B cell (primary cell): ENCODE measurements around the gene FOXK1. TPM values are rescaled to one million over a fixed set of nuclear protein-coding genes. Genes with fewer than 3 reads are reported as not detected.

Experiments
- ATAC-seq: fragments of 200-7000 bp; cut with Tn5 transposase; one replicate; pipeline ENCODE4 v1.10.0; 2021; ENCODE audit warnings: low read depth, mild to moderate bottlenecking, moderate number of reproducible peaks, moderate library complexity
- CTCF ChIA-PET: fragments of 350-600 bp; sonication (Branson Sonifier 250); formaldehyde crosslinking; loops from one replicate; lab custom pipeline; 2021; ENCODE audit warnings: antibody characterized with exemption, inconsistent platforms; lab: Charles Lee
- POLR2A ChIA-PET: fragments of 350-600 bp; sonication (Branson Sonifier 250); formaldehyde crosslinking; loops from one replicate; lab custom pipeline; 2021; ENCODE audit warnings: antibody characterized with exemption; lab: Charles Lee
- DNase-seq: peaks from one replicate; pipeline ENCODE4 v3.0.0; 2013
- H2AFZ ChIP-seq: 2 replicates; pipeline ENCODE4 v1.6.1; 2012; ENCODE audit warnings: mild to moderate bottlenecking, low read depth, low read length; ENCODE audit not compliant: insufficient read depth, poor library complexity, severe bottlenecking
- H3K27ac ChIP-seq, 2 donors: 1 replicate in 1 of 2; 2 replicates in 1 of 2; pipeline ENCODE4 v1.5.1; 2012 to 2013; ENCODE audit warnings: low read length in 2 of 2, mild to moderate bottlenecking in 2 of 2, moderate library complexity in 1 of 2
- H3K27me3 ChIP-seq, 4 experiments: fragments of 200-600 bp in 1 of 4; sonication (generic) in 1 of 4; replicated peaks in 1 of 4; 1 replicate in 2 of 4; 2 replicates in 2 of 4; pipeline versions ENCODE4 v1.6.1 to v1.7.0; 2013 to 2016; ENCODE audit warnings: low read length in 3 of 4, mild to moderate bottlenecking in 2 of 4, mixed read lengths in 1 of 4, moderate library complexity in 1 of 4; ENCODE audit not compliant: insufficient read depth in 4 of 4, control insufficient read depth in 3 of 4; ENCODE audit errors: control extremely low read depth in 1 of 4
- H3K36me3 ChIP-seq, 2 experiments: replicated peaks in 1 of 2; 1 replicate in 1 of 2; 2 replicates in 1 of 2; pipeline versions ENCODE4 v1.6.1 to v1.7.1; 2013; ENCODE audit warnings: low read length in 1 of 2; ENCODE audit not compliant: insufficient read depth in 2 of 2, control insufficient read depth in 1 of 2; ENCODE audit errors: control extremely low read depth in 1 of 2, extremely low read depth in 1 of 2
- H3K4me1 ChIP-seq, 2 donors: fragments of 200-600 bp in 1 of 2; sonication (generic) in 1 of 2; 1 replicate in 1 of 2; 2 replicates in 1 of 2; pipeline versions ENCODE4 v1.5.1 to v1.6.1; 2013 to 2017; ENCODE audit warnings: low read length in 2 of 2; ENCODE audit not compliant: control insufficient read depth in 2 of 2, insufficient read depth in 2 of 2
- H3K4me2 ChIP-seq: replicated peaks from 2 replicates; pipeline ENCODE3; 2012; ENCODE audit warnings: mild to moderate bottlenecking, low read depth, low read length; ENCODE audit not compliant: poor library complexity, severe bottlenecking
- H3K4me3 ChIP-seq, 5 experiments: fragments of 200-600 bp in 1 of 5; sonication (generic) in 1 of 5; 1 replicate in 3 of 5; 2 replicates in 2 of 5; pipeline versions ENCODE4 v1.5.1 to v1.7.0; 2011 to 2016; ENCODE audit warnings: low read length in 4 of 5, mild to moderate bottlenecking in 4 of 5, low read depth in 2 of 5, control low read depth in 1 of 5, moderate library complexity in 1 of 5; ENCODE audit not compliant: insufficient read depth in 1 of 5; ENCODE audit errors: control extremely low read depth in 1 of 5, extremely low read depth in 1 of 5
- H3K79me2 ChIP-seq: fragments of 200-600 bp; sonication (generic); one replicate; pipeline ENCODE4 v1.6.0; 2016; ENCODE audit warnings: low read length; ENCODE audit not compliant: control insufficient read depth, insufficient read depth
- H3K9ac ChIP-seq: fragments of 200-600 bp; sonication (generic); 2 replicates; pipeline ENCODE4 v1.6.1; 2017; ENCODE audit warnings: mild to moderate bottlenecking, low read length, moderate library complexity
- H3K9me3 ChIP-seq, 3 donors: one replicate each; pipeline versions ENCODE4 v1.6.1 to v1.7.1; 2013; ENCODE audit warnings: low read length in 2 of 3; ENCODE audit not compliant: control insufficient read depth in 2 of 3, insufficient read depth in 1 of 3; ENCODE audit errors: control extremely low read depth in 1 of 3
- H4K20me1 ChIP-seq: 2 replicates; pipeline ENCODE4 v1.6.0; 2012; ENCODE audit warnings: mild to moderate bottlenecking, low read length; ENCODE audit not compliant: insufficient read depth, control insufficient read depth, poor library complexity, severe bottlenecking
- H3K27ac Mint-ChIP-seq: one replicate; pipeline ENCODE4 v1.8.0; 2021; ENCODE audit warnings: mixed read lengths
- H3K27me3 Mint-ChIP-seq: one replicate; pipeline ENCODE4 v1.8.0; 2021; ENCODE audit warnings: mixed read lengths
- H3K4me1 Mint-ChIP-seq: one replicate; pipeline ENCODE4 v1.8.0; 2021; ENCODE audit warnings: mixed read lengths
- H3K4me3 Mint-ChIP-seq: one replicate; pipeline ENCODE4 v1.8.0; 2021; ENCODE audit warnings: mixed read lengths
- H3K9me3 Mint-ChIP-seq: one replicate; pipeline ENCODE4 v1.8.0; 2022; ENCODE audit warnings: mixed read lengths; ENCODE audit not compliant: insufficient read depth
- EZH2 ChIP-seq: IDR thresholded peaks from 2 replicates; pipeline ENCODE4 v1.6.1; 2012; ENCODE audit warnings: borderline replicate concordance, low read depth, mild to moderate bottlenecking, moderate library complexity, low read length; ENCODE audit not compliant: insufficient read depth, poor library complexity, severe bottlenecking
- WGBS: methylation state at CpG from one replicate; pipeline ENCODE4 v1.1.5; 2013; ENCODE audit warnings: missing lambda C conversion rate; ENCODE audit not compliant: insufficient coverage; 5-methylcytosine and 5-hydroxymethylcytosine counted together
- intact Hi-C: fragments of 100-400 bp; cut with micrococcal nuclease; formaldehyde crosslinking; loops from one replicate; pipeline ENCODE4 v1.10.0; 2022
- polyA plus RNA-seq: library from polyadenylated mRNA; depleted of rRNA; stranded (reverse); fragments of >200 nt; gene quantifications from 2 replicates; pipeline ENCODE4 v1.2.3, GENCODE V29; 2012
- total RNA-seq, 2 donors: library from RNA; stranded (reverse); fragments of 120-200 nt in 1 of 2; gene quantifications; 1 replicate in 1 of 2; 2 replicates in 1 of 2; pipeline versions ENCODE4 v1.2.3 to v1.2.4, GENCODE V29; 2013 to 2022
- TF ChIP-seq, protein P1 (sequence below): fragments of 200-600 bp; IDR thresholded peaks from one replicate; pipeline ENCODE4 v1.8.0; 2022; ENCODE audit warnings: antibody characterized with exemption, mild to moderate bottlenecking

FOXK1 gene
- total and polyA plus RNA-seq, 2 donors (not counting 1 experiment from before 2014, with no cell fraction given) = 17.9 to 56.2 TPM

DNA sequence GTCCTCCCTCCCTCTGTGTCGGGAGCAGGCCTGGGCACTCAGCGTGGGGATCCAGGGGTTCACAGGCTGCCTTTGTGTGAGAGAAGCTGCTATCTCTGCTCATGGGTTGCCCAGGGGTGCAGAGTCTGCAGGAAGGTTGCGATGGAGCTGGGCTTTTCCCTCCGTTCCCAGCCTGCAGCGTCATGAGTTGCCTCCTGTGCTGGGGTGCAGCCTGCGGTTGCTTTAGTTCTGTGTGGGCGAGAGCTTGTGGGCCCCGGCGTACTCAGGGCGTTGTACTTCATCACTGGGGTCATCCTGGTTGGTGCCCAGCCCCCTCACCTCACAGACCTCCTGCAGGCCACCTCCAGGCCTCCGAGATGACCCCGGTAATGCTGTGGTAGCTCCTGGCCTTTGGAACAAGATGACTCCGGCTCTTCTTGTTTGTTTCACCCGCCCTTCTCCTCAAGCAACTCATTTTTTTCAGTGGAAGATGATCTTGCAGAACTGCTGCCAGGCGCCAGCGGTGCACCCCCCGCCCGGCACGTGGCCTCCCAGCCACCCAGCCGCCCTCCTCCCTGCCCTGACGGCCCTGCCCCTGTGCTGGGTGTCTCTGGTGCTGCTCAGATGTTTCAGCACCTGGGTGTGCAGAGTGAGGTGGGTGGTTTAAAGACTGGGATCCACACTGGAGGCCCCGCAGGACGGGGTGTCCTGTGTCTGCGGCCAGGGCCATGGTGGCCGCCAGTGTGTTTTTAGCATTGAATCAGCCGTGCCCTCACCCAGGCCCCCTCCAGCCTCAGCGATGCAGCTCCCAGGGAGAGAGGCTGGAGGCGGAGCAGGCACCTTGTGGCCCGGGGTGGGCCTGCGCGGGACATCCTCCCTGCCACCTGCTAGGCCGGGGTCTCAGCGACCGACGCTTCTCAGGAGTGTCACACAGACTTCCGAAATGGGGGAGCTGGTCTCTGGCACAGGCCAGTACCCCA is 100.5 kb downstream of the FOXK1 start:
- ATAC-seq = no peak
- CTCF ChIA-PET = no interaction called here
- Histone ChIP-seq H3K9me3 (no peaks in the 10 kb centered on the region), H3K36me3 (peaks cover 8 to 58% of the 10 kb centered on the region in 2 experiments), H2AFZ (no peak overlapping the region), H3K4me2 (no peak overlapping the region), H3K9ac (no peak overlapping the region), H3K4me3 (no peak overlapping the region), H4K20me1 (peaks cover 73% of the 10 kb centered on the region), H3K4me1 (peaks cover 0 to 5% of the 10 kb centered on the region in 2 donors), H3K27me3 (no peaks in the 10 kb centered on the region), H3K79me2 (peaks cover 44% of the 10 kb centered on the region), H3K27ac (no peak overlapping the region)
- Mint-ChIP-seq H3K4me1 (peaks cover 10% of the 10 kb centered on the region), H3K9me3 (no peaks in the 10 kb centered on the region), H3K4me3 (no peak overlapping the region), H3K27me3 (no peaks in the 10 kb centered on the region), H3K27ac (no peak overlapping the region)
- POLR2A ChIA-PET = no interaction called here
- TF ChIP-seq, protein P1, sequence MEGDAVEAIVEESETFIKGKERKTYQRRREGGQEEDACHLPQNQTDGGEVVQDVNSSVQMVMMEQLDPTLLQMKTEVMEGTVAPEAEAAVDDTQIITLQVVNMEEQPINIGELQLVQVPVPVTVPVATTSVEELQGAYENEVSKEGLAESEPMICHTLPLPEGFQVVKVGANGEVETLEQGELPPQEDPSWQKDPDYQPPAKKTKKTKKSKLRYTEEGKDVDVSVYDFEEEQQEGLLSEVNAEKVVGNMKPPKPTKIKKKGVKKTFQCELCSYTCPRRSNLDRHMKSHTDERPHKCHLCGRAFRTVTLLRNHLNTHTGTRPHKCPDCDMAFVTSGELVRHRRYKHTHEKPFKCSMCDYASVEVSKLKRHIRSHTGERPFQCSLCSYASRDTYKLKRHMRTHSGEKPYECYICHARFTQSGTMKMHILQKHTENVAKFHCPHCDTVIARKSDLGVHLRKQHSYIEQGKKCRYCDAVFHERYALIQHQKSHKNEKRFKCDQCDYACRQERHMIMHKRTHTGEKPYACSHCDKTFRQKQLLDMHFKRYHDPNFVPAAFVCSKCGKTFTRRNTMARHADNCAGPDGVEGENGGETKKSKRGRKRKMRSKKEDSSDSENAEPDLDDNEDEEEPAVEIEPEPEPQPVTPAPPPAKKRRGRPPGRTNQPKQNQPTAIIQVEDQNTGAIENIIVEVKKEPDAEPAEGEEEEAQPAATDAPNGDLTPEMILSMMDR = no peak
- no peak for TF ChIP-seq EZH2
- intact Hi-C loops = no loop called here
- no peak for DNase-seq
- 98% methylated on average over 32 of the region's 36 CpGs for WGBS

DNA sequence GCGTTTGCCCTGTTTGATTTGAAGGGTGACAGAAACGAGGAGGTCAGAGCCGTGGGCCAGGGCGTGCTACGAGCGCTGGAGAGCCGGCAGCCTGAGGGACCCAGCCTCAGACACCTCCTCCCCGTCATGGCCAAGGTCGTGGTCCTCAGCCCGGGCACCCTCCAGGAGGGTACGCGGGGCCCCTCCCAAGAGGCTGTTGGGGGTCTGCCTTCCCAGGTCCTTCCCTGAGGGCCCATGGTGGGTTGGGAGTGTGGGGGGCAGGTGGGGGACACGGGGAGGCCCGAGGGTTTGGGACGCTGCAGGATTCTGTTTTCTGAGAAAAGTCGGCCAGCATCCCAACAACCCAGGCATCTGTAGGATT is 101.2 kb downstream of the FOXK1 start:
- H3K36me3 ChIP-seq = peaks cover 8 to 64% of the 10 kb centered on the region in 2 experiments
- ChIA-PET POLR2A (no interaction called here), CTCF (no interaction called here)
- H3K9me3 Mint-ChIP-seq = no peaks in the 10 kb centered on the region
- H3K4me2 ChIP-seq = no peak overlapping the region
- ATAC-seq = no peak
- no peaks in the 10 kb centered on the region for H3K27me3 ChIP-seq
- no peak overlapping the region for H3K4me3 ChIP-seq
- intact Hi-C loops = no loop called here
- H4K20me1 ChIP-seq = peaks cover 67% of the 10 kb centered on the region
- no peak overlapping the region for H3K27ac Mint-ChIP-seq
- H3K4me3 Mint-ChIP-seq = no peak overlapping the region
- H3K27ac ChIP-seq = no peak overlapping the region
- WGBS = 95% methylated on average over 13 of the region's 16 CpGs
- H3K9ac ChIP-seq = no peak overlapping the region
- peaks cover 0 to 2% of the 10 kb centered on the region in 2 donors for H3K4me1 ChIP-seq
- no peak overlapping the region for H2AFZ ChIP-seq
- no peak for TF ChIP-seq EZH2
- TF ChIP-seq, protein P1 = no peak
- no peak for DNase-seq
- H3K79me2 ChIP-seq = peaks cover 37% of the 10 kb centered on the region
- H3K9me3 ChIP-seq = no peaks in the 10 kb centered on the region
- H3K27me3 Mint-ChIP-seq = no peaks in the 10 kb centered on the region
- peaks cover 4% of the 10 kb centered on the region for H3K4me1 Mint-ChIP-seq
